Activated T-helper 9 cell treated with anti-CD3 and anti-CD28 coated beads, Interleukin-2, amount 50 U/mL, for 16 hours (primary cell): ENCODE results near the gene PREX1.

Experiments used
- DNase-seq: peaks from one replicate; pipeline ENCODE4 v3.0.0-alpha.2; 2020; ENCODE audit warnings: low read depth

Gene PREX1

DNA sequence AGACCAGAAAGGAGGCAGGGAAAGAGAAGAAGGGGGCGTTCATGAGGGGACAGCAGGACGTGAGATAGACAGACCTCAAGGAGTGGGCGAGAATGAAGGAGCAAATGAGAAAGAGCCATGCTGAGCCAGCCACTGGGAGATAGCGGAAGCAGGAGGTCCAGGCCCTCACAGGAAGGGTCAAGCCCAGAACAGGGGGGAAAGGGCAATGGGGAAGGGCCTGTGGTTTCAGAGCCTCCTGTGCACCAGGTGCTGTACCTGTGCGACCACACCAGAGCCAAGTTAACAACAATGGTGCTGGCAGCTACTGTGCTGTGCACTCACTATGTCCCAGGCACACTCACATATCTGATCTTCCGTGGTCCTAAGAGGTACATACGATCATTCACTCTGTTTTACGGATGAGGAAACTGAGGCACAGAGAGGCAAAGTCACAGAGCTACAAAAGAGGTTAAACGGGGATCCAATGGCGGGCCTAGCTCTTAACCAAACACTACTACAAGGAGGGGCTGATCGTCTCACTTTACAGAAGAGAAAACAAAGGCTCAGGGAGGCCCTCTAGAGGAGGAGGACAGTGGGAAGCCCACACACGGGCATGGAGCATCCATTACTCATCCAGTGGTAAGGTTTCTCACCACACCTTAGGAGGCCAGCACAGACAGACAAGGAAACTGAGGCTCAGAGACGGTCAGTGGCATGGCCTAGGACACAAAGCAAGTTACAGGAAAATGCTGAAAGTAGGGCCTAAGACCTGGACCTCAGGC is 129.1 kb downstream of the PREX1 start:
- DNase-seq, result no peak

DNA sequence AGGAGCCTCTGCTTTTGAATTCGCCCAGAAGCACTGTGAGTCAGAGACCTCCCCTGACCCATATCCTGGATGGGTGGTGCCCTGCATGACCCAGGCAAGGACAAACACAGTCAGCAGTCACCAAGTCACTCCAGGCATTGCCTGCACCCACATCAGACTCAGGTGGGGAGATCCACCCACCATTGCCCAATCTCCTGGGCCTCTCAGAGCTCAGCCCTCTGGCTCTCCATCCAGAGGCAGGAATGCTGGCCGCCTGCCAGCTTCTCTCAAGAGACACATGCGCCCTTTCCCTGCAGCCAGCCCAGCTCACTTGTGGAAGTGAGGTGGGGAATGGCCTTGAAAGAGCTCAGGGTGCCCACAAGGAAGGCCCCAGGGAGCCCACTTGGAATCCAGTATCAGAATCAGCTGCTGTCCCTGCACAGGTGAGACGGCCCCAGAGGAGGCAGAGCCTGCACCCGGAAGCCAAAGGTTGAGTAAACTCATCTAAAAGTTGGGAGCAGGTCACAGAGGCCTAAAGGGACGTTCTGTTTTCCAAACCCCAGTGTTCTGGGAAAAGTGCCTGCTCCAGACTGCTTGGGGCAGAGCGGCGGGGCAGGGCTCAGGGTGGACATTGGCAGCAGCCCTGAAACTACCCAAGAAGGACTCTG is 129.8 kb downstream of the PREX1 start:
- DNase-seq, result no peak

DNA sequence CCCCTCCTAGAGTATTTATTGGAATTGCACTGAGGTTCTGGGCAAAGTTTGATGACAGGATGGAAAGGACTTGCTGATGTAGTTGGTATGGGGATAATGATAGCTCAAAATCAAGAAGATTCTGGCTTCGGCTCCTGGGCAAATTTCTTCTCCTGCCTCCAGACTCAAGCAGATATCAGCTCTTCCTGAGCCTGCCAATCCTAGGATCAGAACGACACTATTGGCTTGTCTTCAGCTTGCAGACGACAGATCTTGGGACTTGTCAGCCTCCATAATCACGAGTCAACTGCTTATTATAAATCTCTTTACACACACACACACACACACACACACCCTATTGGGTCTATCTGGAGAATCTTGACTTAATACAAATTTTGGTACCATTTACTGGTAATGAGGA is 131.1 kb downstream of the PREX1 start:
- no peak for DNase-seq

DNA sequence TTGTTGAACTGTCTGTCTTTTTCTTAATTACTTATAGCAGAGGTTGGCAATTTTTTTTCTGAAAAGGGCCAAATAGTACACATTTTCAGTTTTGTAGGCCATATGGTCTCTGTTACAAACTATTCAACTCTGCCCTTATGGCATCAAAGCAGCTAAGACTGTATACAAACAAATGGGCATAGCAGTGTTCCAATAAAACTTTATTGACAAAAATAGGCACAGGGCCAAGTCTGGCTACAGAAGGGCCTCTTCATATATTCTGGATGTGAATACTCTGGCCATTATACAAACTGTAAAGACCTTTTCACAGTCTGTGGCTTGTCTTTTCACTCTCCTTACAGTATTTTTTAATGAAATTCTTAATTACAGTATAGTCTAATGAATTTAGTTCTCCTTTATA is 132.1 kb downstream of the PREX1 start:
- no peak for DNase-seq

DNA sequence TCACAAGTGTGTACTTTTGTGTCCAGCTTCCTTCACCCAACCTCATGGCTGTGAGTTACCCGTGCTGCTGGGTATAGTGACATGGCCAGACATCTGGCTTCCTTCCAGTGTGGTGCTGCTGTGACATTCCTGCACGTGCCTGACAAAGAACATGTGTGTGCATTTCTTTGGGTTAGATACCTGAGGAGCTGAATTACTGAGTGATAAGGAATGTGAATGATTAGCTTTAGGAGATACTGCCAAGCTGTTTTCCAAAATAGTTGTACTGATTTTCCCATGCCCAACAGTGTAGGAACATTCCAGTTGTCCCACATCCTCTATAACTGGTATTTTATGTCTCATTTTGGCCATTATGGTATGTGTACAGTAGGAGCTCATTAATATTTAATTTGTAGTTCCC is 132.5 kb downstream of the PREX1 start:
- DNase-seq, result no peak

DNA sequence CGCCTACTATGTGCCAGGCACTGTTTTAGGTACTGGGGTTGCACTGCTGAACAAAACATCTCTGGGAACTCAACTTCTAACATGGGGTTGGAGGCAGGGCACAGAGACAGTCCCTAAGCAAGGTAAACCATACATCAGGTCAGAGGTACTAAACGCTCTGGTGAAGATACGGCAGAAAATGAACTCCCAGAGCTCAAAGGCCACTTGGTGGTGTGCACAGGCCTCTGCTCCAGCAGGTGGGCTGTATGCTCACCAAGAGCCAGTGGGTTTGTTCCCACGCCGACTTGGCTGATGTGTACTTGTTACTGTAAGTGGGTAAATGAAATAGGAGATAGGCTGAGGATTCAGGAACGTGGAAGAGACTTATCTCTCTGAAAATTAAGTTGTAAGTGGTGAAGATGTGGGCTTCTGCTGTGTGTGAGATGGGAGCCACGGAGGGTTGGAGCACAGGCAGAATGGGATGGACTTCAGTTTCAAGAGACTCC is 133.4 kb downstream of the PREX1 start:
- DNase-seq, result no peak

DNA sequence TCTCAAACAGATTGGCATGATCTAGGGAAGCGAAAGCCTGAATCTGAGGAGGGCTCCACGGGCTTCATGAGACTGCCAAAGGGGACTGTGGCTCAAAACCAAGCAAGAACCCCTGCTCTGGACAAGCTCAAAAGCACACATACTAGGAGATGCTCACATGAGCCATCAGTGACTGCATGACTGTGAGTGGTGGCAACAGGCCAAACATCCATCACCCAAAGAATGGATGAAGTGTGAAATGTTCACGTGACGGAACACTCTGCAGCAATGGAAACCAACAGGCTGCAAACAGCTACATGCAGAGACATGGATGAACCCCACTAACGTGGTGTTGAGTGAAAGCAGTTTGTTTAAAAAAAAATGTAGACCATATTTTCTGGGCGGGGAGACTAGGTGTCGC is 136.3 kb downstream of the PREX1 start:
- no peak for DNase-seq

DNA sequence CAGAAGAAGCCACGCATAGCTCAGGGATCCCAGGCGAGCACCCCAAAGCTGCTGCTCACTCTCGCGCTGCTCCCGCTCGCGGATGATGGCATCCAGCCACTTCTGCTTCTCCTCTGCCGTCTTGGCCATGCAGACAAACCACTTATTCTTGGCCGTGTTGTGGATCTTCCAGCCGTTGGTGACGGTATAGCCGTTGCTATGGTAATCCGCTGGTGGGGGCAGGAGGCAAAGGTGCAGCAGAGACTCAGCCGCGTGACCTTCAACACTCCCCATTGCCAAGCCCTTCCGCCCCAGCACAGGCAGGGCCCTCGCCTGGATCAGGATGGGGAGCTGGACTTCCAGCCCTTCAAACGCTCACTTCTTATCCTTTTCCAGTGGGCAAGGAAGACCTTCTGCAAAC is 136.9 kb downstream of the PREX1 start:
- no peak for DNase-seq

DNA sequence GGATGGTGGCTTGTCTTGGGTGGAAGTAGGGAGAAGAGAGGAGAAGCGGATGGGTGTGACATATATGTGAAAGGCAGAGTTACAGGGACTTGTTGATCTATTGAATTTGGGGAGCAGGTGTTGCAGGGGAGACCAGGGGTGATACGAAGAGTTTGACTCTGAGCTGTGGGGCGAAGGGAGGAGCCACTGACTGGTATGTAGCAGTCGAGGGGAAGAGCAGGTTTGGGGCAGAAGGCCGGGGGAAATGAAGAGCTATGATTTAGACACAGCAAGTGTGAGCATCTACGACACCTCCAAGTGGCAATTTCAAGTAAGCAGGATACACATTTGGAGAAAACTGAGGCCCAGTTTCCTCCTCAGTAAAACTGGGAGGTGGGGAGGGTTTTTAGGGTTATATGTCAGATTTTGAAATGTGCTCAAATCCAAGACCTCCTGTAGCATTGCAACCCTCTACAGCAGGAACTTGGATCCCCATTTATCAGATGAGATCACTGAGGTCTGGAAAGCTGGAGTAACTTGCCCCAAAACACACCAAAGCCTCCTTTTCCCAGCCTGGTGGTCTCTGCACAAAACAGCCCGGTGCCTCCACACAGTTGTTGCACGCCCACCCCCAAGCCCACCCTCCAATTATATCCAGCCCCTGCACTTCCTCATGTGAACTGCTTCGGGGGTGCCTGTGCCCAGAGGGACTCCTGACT is 137.8 kb downstream of the PREX1 start:
- no peak for DNase-seq

DNA sequence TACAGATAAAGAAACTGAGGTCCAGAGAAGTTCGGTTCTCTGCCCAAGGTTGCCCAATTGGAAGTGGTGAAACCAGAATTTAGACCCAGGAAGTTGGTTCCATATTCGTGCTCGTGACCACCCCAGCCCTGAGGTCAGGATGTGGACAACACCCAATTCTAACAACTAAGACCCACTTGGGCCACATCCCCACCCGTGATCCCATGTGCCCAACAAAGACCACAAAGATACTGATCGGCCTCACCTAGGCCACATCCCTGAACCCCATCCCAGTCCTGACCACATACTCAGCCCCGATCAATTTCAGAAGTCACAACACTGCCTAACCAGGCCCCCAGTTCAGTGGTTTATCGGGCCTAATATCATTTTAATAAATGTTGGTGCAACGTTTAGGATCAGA is 138.4 kb downstream of the PREX1 start:
- no peak for DNase-seq

DNA sequence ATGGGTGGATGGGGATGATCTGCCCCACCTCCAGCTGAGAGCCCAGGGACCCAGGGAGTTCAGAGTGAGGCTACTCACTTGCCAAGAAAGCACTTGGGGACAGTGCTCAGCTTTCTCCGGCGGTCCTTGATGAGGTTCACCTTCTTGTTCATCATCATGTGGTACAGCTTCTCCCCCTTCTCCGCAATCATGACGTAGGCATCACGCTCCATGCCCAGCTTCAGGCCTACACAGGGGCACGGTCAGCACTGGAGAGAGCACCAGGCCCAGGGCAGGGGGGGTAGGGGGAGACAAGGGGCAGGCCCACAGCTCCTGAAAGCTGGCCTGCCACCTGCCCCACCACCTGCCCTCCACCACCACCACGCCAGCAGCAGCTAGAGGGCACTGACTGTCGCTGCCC is 139.2 kb downstream of the PREX1 start:
- DNase-seq, result no peak

DNA sequence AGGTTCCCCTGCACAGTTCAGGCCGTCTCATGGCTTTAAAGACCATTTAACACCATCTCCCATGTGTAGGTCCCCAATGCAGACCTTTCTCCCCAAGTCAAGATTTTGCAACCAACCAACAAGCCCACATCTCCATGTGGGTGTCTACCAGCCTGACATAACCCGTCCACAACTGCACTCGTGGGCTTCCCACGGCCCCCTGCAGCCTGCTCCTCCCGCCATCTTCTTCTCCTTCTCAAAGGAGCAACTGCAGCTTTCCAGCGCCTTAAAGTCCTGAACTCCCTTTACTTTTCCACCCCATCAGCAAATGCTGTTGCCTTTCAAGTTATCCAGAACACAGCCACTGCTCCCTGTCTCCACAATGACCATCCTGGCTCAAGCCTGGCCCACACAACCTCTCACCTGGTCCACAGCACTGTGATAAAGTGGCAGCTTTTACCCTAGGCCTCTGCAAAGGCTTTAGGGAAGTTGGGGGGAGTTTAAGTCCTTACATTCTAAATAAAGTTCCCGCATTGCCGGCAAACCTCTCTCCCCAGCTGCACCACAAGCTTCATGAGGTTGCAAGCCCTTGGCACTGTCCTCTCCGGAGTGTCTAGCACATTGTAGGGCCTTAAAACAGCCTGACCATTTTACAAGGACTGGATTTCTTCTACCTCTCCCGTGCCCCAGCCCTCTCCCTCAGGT is 140.5 kb downstream of the PREX1 start:
- DNase-seq, result no peak

DNA sequence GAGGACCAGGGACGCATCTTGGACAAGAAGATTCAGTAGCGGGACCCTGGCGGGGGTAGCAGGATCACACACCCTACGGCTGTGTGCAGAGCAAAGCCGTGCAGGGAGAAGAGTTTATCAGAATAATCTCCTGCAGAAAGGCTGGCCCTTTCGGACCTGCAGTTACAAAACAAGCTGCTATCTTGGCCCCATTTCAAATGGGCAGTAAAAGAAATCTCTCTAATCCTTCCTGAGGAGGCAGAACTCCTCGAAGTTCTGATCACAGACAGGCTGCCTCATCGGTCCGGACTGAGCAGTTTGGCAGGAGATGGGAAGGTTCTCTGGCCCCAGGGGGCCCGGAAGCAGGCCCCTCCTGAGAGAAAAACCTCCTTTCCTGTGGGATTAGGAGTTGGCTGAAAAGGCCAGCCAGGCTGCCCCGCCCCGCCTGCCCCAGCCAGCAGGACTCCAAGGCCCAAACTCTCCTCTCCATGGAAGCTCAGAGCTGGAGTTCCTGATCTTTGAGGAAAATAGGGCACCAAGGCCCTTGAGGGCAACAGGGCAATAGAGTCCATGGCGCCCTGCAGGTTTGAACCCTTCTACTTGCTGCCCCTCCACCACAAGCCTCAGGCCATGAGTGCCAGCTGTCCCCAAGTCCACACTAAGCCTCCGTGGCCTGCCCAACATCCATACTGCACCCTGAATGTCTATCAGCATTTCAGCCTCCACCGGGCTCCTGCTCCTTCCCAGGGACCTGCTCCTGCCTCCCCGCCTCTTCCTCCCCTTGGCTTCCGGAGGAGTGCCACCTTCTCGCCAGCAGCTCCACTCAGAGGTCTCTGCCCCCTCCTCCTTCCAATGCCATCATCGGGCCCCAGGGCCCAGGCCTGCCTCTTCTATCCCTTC is 141.3 kb downstream of the PREX1 start:
- DNase-seq, result no peak

DNA sequence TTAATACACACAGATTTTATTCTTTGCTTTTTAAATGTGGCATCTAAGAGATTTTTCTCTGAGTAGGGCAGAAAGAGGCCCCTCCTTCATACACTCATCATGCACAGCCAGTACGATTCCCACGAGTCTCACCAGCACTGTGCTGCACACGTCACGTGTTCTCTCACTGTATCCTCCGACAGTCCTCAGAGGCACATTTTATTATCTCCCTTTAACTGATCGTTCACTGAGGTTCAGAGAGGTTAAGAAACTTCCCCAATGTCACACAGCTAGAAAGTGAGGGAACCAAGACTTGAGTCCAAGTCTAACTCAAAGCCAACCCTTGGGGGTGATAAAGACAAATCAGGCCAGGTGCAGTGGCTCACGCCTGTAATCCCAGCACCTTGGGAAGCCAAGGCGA is 142.5 kb downstream of the PREX1 start:
- no peak for DNase-seq

DNA sequence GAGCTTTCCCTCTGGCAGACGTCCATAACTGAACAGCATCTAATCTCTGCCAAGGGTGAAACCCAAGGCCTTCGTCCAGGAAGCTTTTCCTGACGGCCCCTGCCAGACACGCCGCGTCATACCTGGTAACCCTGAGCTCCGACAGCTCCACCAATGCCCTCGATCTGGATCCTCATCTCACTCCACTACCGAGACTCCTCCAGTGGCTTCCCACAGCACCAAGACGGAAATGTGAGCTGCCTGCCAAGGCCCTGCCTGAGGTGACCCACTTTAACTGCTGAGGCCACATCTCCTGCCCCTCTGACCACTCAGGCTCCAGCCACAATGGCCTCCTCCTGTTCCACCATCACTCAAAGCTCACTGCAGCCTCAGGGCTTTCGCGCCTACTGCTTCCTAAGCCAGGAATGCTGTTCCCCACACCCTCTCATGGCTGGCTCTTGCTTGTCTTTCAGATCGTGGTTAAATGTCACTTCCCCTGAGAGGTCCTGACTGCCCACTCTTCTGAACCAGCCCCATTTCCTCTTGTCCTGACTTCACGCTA is 143.2 kb downstream of the PREX1 start:
- no peak for DNase-seq

DNA sequence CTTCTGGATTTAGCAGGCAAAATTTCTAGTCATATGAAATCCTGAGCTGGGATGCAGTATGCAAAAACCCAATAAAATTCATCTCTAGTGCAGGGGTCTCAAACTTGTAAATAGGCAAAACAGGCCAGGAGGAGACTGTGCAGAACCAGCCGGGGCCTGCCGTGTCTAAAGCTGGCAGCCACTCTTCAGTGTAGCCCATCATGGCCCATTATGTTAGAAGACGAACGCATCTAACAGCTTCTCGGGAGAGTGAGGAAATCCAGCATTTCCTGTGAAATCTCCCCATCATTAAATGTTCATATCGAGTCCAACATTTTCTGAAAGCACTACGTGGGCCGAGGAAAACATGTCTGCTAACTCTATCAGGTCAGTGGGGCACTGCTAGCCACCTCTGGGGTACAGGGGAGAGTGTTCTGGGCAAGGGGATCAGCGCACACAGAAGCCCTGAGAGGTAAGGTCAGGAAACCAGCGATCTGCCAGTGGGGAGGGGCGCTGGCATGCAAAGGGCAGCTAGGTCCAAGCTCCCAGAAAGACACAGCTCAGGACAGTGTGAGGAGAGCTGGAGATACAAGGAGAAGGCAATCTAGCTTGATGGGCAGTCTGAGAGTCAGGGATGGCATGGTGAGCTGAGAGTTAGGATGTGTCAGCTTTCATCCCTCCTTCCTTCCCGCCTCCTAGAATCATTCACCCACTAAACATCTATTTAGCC is 144.2 kb downstream of the PREX1 start:
- DNase-seq, result no peak

DNA sequence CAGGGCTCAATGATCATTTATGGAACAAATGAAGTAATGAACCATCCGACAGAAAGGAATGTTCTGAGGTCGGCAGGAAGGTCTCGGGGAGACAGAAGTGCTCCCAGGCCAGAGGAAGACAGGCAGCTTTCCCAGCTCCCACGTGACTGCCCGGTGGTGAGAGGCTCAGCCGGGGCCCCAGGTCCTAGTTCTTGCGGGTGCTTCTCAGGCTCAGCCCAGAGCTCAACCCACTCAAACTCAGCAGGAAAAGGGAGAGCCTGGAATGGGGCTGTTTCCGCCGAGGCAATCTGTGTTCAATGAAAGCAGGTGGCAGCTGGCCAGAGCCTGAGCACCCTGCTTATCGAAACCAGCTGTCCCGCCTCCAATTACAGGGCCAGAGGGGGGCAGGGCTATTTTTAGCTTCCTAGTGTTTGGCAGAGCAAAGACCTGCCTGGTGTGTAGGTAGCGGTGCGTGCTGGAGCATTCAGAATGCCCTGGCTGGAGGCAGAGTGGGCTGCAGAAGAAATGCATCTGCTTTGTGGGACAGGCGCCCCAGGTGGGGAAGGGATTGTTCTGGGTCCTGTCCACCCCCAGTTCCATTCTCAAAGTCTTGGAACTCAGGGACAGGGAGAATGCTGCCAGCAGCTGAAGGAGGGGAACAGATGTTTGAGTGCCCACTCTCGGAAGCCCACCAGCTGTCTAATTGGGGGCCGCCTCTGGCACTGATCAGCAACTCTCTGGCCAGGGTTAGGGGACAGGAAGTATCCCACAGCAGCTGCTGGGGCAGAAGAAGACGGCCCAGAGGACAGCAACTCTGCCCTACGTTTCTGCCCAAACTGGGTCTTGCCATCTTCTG is 145.1 kb downstream of the PREX1 start:
- DNase-seq, result no peak

DNA sequence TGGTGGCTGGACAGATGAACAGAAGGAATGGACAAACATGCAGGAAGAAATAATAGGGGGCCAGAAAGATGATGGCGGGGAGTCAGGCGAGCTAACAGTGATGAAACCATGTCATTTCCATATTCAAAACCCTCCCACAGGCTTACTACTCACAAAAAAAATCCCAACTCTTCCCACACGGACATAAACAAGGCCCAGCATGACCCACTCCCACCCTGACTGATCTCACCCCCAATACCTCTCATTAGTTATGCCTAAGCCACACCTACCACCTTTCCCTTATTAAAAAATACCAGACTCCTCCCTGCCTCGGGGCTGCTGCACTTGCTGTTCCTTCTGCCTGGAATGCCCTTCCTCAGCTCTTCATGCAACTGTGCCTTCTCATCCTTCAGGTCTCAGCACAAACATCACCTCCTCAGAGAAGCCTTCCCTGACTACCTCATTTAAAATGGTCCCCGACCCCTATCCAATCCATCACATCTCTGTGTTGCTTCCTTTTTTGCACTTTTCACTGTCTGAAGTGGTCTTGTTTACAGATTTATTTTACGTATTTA is 145.8 kb downstream of the PREX1 start:
- no peak for DNase-seq

DNA sequence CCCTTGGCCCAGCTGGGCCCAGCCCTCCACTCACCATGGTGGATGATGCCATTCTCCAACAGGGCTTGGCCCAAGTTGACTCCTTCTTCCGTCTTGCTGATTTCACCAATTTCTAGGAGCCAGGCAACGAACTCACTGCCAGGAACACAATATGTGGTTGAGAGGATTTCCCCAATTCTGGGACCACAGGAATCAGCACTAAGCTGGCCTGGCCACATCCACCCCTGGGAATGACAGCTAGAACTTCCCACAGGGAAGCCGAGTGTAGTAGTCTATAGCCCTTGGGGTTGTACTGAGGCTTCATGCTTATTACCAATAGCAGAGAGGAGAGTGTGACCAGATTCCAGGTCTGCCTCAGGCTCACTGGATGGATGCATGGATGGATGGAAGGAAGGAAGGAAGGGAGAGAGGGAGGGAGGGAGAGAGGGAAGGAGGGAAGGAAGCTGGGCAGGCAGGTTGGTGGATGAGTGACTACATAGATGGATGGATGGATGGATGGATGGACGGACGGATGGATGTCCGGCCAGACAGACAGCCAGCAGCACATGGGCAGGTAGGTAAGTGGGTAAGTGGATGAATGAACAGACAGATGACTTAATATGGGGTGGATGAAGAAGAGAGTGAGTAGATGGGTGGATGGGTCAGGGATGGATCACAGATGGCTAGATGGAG is 146.5 kb downstream of the PREX1 start:
- DNase-seq, result no peak
